ENCODE measurements around the gene PLCH1. TPM values are rescaled to one million over a fixed set of nuclear protein-coding genes. Genes with fewer than 3 reads are reported as not detected.
"Not testable (repeated sequence)": the region's sequence is repeated elsewhere in the genome, so short reads cannot be mapped to it uniquely, and the experiment has no call there.

Gene PLCH1
- total RNA-seq, 1 donor = 11.7 TPM

DNA sequence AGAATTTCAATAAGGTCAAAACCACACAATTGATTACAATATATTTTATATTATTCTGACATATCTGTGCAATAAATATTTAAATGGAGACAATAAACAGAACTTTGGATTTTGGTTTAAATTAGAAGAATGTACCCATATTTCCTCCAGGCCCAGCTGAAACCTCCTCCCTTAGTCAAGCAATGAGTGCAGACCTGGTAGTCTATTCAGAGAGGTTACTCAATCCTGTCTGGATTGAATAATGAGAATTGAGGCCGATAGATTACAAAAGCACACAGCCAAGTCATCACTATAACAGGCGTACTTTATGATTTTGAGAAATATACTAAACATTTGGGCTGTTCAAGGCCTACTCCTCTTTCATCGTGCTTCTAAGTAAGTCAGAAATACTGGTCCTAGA, 336.9 kb downstream of the PLCH1 start:
- no peak overlapping the region for H3K4me3 ChIP-seq (ENCODE audit: low read depth, low read length)
- TF ChIP-seq CTCF (IDR thresholded peaks at IDR 0.05; ENCODE audit: insufficient read depth, low read depth, low read length) = no peak
- no peak for DNase-seq (ENCODE audit: low read depth)

DNA sequence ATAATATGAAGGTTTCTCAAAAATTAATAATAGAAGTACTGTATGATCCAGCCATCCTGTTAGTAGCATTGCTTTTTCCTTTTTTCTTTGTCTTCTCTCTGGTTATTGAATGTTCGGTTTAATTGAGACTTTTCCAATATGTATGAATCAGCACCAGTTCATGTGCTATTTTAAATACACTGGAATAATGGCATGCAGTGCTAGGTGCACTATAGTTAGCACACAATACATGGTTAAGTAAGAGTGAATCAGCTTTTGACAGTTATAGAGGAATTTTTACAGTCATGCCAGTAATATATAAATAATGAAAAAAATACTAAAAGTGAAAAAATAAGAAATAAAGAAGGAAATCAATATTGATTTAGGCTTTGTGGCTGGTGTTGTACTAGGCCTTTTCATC, 337.5 kb downstream of the PLCH1 start:
- no peak for DNase-seq (ENCODE audit: low read depth)
- TF ChIP-seq CTCF (IDR thresholded peaks at IDR 0.05; ENCODE audit: insufficient read depth, low read depth, low read length) = no peak
- H3K4me3 ChIP-seq (ENCODE audit: low read depth, low read length) = no peak overlapping the region

GRCh38 chr3:155404486-155404885, 340.4 kb downstream of the PLCH1 start:
- no peak for TF ChIP-seq CTCF (IDR thresholded peaks at IDR 0.05; ENCODE audit: insufficient read depth, low read depth, low read length)
- H3K4me3 ChIP-seq (ENCODE audit: low read depth, low read length) = no peak overlapping the region
- no peak for DNase-seq (ENCODE audit: low read depth)

- H3K4me3 ChIP-seq (ENCODE audit: low read depth, low read length) = no peak overlapping the region
- TF ChIP-seq CTCF (IDR thresholded peaks at IDR 0.05; ENCODE audit: insufficient read depth, low read depth, low read length) = no peak
- no peak for DNase-seq (ENCODE audit: low read depth)
These were observed 342.2 kb downstream of the PLCH1 start for GRCh38 chr3:155402656-155403055.

DNA sequence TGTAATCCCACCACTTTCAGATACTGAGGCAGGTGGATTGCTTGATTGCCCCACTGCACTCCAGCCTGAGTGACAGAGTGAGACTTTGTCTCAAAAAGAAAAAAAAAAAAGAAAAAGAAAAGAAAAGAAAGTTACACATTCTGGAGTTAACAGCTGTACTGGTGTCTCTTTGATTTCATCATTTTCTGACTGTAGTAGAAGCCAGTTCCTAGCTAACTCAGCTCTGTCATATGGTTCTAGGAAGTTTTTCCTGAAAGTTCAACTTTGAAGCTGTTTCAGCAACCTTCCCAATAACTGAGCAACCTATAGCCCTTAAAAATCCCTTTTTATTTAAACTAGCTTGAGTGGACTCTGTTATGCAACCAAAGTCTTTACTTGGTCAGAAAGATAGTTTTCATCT, 346.8 kb downstream of the PLCH1 start:
- H3K4me3 ChIP-seq (ENCODE audit: low read depth, low read length) = no peak overlapping the region
- TF ChIP-seq CTCF (IDR thresholded peaks at IDR 0.05; ENCODE audit: insufficient read depth, low read depth, low read length) = no peak
- DNase-seq (ENCODE audit: low read depth) = no peak

DNA sequence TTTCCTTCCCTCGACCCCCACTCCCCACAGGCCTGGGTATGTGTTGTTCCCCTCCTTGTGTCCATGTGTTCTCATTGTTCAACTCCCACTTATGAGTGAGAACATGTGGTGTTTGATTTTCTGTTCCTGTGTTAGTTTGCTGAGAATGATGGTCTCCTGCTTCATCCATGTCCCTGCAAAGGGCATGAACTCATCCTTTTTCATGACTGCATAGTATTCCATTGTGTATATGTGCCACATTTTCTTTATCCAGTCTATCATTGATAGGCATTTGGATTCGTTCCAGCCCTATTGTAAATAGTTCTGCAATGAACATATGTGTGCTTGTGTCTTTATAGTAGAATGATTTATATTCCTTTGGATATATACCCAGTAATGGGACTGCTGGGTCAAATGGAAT, 350.0 kb downstream of the PLCH1 start:
- not testable (repeated sequence) for H3K4me3 ChIP-seq (ENCODE audit: low read depth, low read length); DNase-seq (ENCODE audit: low read depth)

GRCh38 chr3:155394240-155394639, 350.6 kb downstream of the PLCH1 start:
- no peak for DNase-seq (ENCODE audit: low read depth)
- no peak overlapping the region for H3K4me3 ChIP-seq (ENCODE audit: low read depth, low read length)
- no peak for TF ChIP-seq CTCF (IDR thresholded peaks at IDR 0.05; ENCODE audit: insufficient read depth, low read depth, low read length)
